Transverse colon (tissue), 4 donors: ENCODE data around the gene RTN4. TPM values are rescaled to one million over a fixed set of nuclear protein-coding genes. Genes with fewer than 3 reads are reported as not detected.

ENCODE experiments used
- DNase-seq: peaks from one replicate; pipeline ENCODE4 v3.0.0-alpha.2; 2019
- H3K27ac ChIP-seq, 4 donors: fragments of 200-600 bp; sonication (generic); 2 replicates each; pipeline ENCODE4 v1.5.1; 2016 to 2018; ENCODE audit warnings: inconsistent platforms in 4 of 4
- H3K27me3 ChIP-seq: fragments of 200-600 bp; sonication (generic); 2 replicates; pipeline ENCODE4 v1.5.1; 2017; ENCODE audit warnings: inconsistent platforms
- H3K36me3 ChIP-seq, 4 donors: fragments of 200-600 bp; sonication (generic); 2 replicates each; pipeline ENCODE4 v1.5.1; 2017 to 2019; ENCODE audit warnings: inconsistent platforms in 4 of 4
- H3K4me1 ChIP-seq, 4 donors: fragments of 200-600 bp; sonication (generic); 2 replicates each; pipeline ENCODE4 v1.5.1; 2017 to 2020; ENCODE audit warnings: inconsistent platforms in 4 of 4
- H3K4me3 ChIP-seq, 4 donors: fragments of 200-600 bp; sonication (generic); 1 replicate in 1 of 4; 2 replicates in 3 of 4; pipeline versions ENCODE4 v1.5.1 to v1.6.1; 2017 to 2019; ENCODE audit warnings: inconsistent platforms in 4 of 4
- H3K9me3 ChIP-seq, 2 donors: fragments of 200-600 bp; sonication (generic); 2 replicates each; pipeline ENCODE4 v1.5.1; 2017 to 2019; ENCODE audit warnings: inconsistent platforms in 2 of 2
- EP300 ChIP-seq: sonication (generic); formaldehyde crosslinking; IDR thresholded peaks from one replicate; pipeline ENCODE4 v1.6.1; 2017; ENCODE audit warnings: antibody characterized with exemption, low read depth
- POLR2A ChIP-seq: fragments of 450-650 bp; IDR thresholded peaks from one replicate; pipeline ENCODE4 v1.6.1; 2016; ENCODE audit warnings: antibody characterized with exemption, mild to moderate bottlenecking, moderate library complexity
- POLR2AphosphoS5 ChIP-seq, 3 donors: sonication (generic); formaldehyde crosslinking; IDR thresholded peaks; one replicate each; pipeline ENCODE4 v1.6.1; 2016; ENCODE audit warnings: antibody characterized with exemption in 3 of 3
- WGBS, 2 donors: methylation state at CpG; one replicate each; pipeline ENCODE4 v1.1.5; 2018; ENCODE audit warnings: low coverage in 1 of 2; 5-methylcytosine and 5-hydroxymethylcytosine counted together
- in situ Hi-C, 4 donors: fragments of 200-750 bp; cut with MboI; loops; one replicate each; pipeline versions ENCODE4 v1.15.0 to v1.15.1; 2017; ENCODE audit warnings: low sequenced_read_pairs in 3 of 4, low pct_ligation_motif_present in 1 of 4, low pct_unique_long_range_greater_than_20kb in 1 of 4
- intact Hi-C: fragments of 100-400 bp; cut with DNase I; formaldehyde crosslinking; loops from one replicate; pipeline ENCODE4 v1.15.1; 2023; ENCODE audit warnings: low total_unique reads
- total RNA-seq, 4 donors: library from RNA; depleted of rRNA; stranded (reverse); fragments of >200 nt; gene quantifications; one replicate each; pipeline ENCODE4 v1.1.0, GENCODE V29; 2016
- TF ChIP-seq, protein P1 (sequence below), 5 experiments: fragments of 200-600 bp in 3 of 5; fragments of 450-650 bp in 2 of 5; sonication (generic) in 3 of 5; IDR thresholded peaks; 1 replicate in 2 of 5; 2 replicates in 3 of 5; pipeline ENCODE4 v1.5.1; 2016 to 2017; ENCODE audit warnings: antibody characterized with exemption in 5 of 5, inconsistent platforms in 3 of 5, mild to moderate bottlenecking in 2 of 5, moderate library complexity in 1 of 5

The RTN4 gene
- total RNA-seq, 4 donors from 2014 or later = 82.2 to 212 (median 183) TPM

DNA sequence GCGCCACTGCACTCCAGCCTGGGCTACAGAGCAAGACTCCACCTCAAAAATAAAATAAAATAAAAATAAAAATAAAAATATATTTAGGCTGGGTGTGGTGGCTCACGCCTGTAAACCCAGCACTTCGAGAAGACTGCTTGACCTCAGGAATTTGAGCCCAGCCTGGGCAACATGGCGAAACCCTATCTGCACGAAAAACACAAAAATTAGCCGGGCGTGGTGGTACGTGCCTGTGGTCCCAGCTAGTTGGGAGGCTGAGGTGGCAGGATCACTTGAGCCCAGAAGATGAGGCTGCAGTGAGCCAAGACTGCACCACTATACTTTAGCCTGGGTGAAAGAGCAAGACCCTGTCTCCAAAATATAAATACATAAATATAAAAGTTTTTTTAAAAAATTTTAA is 6.4 kb downstream of the RTN4 start:
- no peak for DNase-seq
- no peak for TF ChIP-seq POLR2A
- TF ChIP-seq, protein P1, sequence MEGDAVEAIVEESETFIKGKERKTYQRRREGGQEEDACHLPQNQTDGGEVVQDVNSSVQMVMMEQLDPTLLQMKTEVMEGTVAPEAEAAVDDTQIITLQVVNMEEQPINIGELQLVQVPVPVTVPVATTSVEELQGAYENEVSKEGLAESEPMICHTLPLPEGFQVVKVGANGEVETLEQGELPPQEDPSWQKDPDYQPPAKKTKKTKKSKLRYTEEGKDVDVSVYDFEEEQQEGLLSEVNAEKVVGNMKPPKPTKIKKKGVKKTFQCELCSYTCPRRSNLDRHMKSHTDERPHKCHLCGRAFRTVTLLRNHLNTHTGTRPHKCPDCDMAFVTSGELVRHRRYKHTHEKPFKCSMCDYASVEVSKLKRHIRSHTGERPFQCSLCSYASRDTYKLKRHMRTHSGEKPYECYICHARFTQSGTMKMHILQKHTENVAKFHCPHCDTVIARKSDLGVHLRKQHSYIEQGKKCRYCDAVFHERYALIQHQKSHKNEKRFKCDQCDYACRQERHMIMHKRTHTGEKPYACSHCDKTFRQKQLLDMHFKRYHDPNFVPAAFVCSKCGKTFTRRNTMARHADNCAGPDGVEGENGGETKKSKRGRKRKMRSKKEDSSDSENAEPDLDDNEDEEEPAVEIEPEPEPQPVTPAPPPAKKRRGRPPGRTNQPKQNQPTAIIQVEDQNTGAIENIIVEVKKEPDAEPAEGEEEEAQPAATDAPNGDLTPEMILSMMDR (IDR thresholded peaks at IDR 0.05) = no peak
- no peak for TF ChIP-seq EP300
- WGBS, 2 donors = 90 to 99% methylated on average over 7 to 8 of the region's 8 CpGs
- Histone ChIP-seq H3K4me3 (no peak overlapping the region), H3K27ac (no peak overlapping the region), H3K9me3 (no peaks in the 10 kb centered on the region), H3K4me1 (peaks cover 3 to 76% (median 37%) of the 10 kb centered on the region in 4 donors), H3K36me3 (no peaks in the 10 kb centered on the region), H3K27me3 (no peaks in the 10 kb centered on the region)
- intact Hi-C loops (no loop called here), in situ Hi-C loops (loop anchor here in 3 of 4 donors (10.0 to 25.0 kb wide), 2 partner anchors 118 to 121 kb away; no protein-coding TSS in a partner anchor)

- H3K4me1 ChIP-seq = peaks cover 0 to 61% (median 14%) of the 10 kb centered on the region in 4 donors
- DNase-seq = no peak
- TF ChIP-seq POLR2AphosphoS5 (IDR thresholded peaks at IDR 0.05) (no peak), POLR2A (no peak), EP300 (no peak)
- TF ChIP-seq, protein P1 (IDR thresholded peaks at IDR 0.05) = no peak
- WGBS, 2 donors = 67 to 77% methylated on average over 1 of the region's 1 CpG
- in situ Hi-C loops (loop anchor here in 2 of 4 donors (25.0 kb wide), 1 partner anchor 124 kb away; no protein-coding TSS in a partner anchor), intact Hi-C loops (no loop called here)
- no peaks in the 10 kb centered on the region for H3K27me3 ChIP-seq
- H3K36me3 ChIP-seq = no peaks in the 10 kb centered on the region
- H3K27ac ChIP-seq = no peak overlapping the region
- no peaks in the 10 kb centered on the region for H3K9me3 ChIP-seq
- H3K4me3 ChIP-seq = no peak overlapping the region
Measured at GRCh38 chr2:55038428-55038827, 11.8 kb downstream of the RTN4 start.

- no peaks in the 10 kb centered on the region for H3K27me3 ChIP-seq
- 75 to 80% methylated on average over 2 of the region's 2 CpGs for WGBS, 2 donors
- no peak for DNase-seq
- intact Hi-C loops = no loop called here
- no peaks in the 10 kb centered on the region for H3K36me3 ChIP-seq
- no peaks in the 10 kb centered on the region for H3K9me3 ChIP-seq
- in situ Hi-C loops = loop anchor here in 2 of 4 donors (25.0 kb wide), 1 partner anchor 127 kb away; no protein-coding TSS in a partner anchor
- H3K27ac ChIP-seq = no peak overlapping the region
- peaks cover 5 to 63% (median 24%) of the 10 kb centered on the region in 4 donors for H3K4me1 ChIP-seq
- TF ChIP-seq, protein P1 (IDR thresholded peaks at IDR 0.05) = no peak
- TF ChIP-seq POLR2A (no peak), POLR2AphosphoS5 (IDR thresholded peaks at IDR 0.05) (no peak), EP300 (no peak)
- no peak overlapping the region for H3K4me3 ChIP-seq
Measured at GRCh38 chr2:55035716-55036115, 14.5 kb downstream of the RTN4 start.

DNA sequence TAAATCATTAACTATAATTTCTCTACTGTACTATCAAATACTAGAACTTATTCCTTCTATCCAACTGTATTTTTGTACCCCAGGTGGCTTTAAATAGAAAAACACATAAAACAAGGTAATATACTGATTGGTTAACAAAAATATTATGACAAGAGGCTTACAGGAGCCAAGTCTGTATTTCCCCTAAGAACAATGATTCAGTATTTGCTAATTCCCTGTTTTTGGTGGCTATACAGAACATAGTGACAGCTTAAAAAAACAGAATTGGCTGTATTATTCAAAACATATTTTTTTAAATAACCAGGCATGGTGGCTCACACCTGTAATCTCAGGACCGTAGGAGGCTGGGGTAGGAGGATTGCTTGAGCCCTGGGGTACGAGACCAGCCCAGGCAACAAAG is 16.3 kb downstream of the RTN4 start:
- 94 to 98% methylated on average over 2 of the region's 2 CpGs for WGBS, 2 donors
- in situ Hi-C loops = loop anchor here in 2 of 4 donors (25.0 kb wide), 1 partner anchor 128 kb away; no protein-coding TSS in a partner anchor
- intact Hi-C loops = no loop called here

More for the DNA sequence above, 16.3 kb downstream of the RTN4 start:
- H3K9me3 ChIP-seq = no peaks in the 10 kb centered on the region
- no peaks in the 10 kb centered on the region for H3K27me3 ChIP-seq
- H3K27ac ChIP-seq = no peak overlapping the region
- no peak overlapping the region for H3K4me3 ChIP-seq
- TF ChIP-seq POLR2A (no peak), EP300 (no peak), POLR2AphosphoS5 (IDR thresholded peaks at IDR 0.05) (no peak)
- TF ChIP-seq, protein P1 (IDR thresholded peaks at IDR 0.05) = no peak
- DNase-seq = no peak
- peaks cover 5 to 74% (median 24%) of the 10 kb centered on the region in 4 donors for H3K4me1 ChIP-seq
- H3K36me3 ChIP-seq = no peaks in the 10 kb centered on the region
